ENCODE results near the gene FIGNL2.
"Not testable (repeated sequence)": the region's sequence is repeated elsewhere in the genome, so short reads cannot be mapped to it uniquely, and the experiment has no call there.

Gene FIGNL2

DNA sequence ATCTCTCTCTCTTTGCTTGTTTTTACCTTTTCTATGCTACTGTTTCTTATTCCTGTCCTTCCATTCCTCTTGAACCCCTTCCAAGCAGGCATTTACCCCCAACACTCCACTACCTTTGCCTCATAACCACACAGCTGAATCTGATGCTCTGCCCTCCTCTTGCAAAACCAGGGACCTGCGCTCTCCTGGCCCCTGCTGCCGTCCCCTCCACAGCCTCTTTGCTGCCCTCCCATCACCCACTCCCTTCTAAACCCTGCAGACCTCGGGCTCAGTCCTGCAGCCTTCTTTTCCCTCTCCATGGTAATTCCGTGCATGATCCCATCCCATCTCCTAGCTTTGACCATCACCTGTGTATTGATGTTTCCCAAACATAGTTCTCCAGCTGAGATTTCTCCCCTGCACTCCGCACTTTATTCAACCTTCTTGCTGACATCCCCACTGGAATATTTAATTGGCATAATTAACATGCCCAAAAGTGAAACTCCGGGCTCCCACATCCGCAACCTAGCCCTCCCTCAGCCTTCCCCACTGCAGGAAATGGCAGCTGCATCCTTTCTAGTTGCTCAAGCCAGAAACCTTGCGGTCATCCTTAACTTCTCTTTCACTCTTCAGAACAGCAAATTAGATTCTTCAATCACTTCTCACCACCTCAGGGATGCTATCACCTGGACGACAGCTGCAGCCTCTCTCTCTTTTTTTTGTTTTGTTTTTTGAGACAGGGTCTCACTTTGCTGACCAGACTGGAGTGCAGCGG is 16.0 kb downstream of the FIGNL2 start:
- DNase-seq, result no peak

DNA sequence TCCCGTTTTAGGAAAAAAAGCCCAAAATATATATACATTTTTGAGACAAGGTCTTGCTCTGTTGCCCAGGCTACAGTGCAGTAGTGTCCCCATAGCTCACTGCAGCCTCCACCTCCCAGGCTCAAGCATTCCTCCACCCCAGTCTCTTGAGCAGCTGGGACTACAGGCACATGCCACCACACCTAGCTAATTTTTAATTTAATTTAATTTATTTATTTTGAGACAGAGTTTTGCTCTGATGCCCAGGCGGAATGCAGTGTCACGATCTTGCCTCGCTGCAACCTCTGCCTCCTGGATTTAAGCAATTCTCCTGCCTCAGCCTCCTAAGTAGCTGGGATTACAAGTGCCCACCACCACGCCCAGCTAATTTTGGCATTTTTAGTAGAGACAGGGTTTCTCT is 16.7 kb downstream of the FIGNL2 start:
- not testable (repeated sequence) for DNase-seq

DNA sequence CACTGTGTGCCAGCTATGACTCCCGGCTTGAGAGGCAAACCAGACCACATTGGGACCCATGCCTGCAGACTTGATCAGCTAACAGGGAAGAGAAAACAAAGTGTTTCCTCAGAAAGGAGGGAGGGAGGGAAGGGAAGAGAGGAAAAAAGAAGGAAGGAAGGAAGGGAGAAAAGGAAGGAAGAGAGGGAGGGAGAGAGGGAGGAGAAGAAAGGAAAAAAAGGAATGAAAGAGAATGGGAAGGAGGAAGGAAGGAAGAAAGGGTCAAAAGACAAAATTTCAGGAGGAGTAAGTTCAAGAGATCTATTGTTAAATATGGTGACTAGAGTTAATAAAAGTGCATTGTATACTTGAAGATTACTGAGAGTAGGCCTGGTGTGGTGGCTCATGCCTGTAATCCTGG is 18.9 kb downstream of the FIGNL2 start:
- no peak for DNase-seq

DNA sequence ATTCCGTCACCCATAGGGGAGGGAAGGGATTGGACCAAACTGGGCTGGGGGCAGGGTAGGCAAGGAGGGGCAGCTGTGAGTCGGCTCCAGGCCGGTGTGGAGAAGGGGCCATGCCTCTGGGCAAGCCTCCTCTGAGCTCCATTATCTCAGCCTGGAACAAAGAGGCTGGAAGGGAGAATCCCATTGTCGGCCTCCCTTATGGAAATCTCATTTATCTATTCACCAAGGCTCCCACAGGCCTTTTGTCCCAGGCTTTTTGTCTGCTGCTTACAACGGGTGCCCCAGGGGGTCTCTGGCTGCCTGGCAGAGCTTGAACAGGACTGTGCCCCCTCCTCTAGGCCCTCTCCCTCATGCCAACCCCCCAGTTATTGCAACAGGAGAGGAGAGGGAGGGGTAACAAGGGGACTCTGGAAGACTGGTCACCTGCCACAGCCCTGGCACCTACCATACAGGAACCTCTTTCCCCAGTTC is 19.5 kb downstream of the FIGNL2 start:
- DNase-seq, result no peak

DNA sequence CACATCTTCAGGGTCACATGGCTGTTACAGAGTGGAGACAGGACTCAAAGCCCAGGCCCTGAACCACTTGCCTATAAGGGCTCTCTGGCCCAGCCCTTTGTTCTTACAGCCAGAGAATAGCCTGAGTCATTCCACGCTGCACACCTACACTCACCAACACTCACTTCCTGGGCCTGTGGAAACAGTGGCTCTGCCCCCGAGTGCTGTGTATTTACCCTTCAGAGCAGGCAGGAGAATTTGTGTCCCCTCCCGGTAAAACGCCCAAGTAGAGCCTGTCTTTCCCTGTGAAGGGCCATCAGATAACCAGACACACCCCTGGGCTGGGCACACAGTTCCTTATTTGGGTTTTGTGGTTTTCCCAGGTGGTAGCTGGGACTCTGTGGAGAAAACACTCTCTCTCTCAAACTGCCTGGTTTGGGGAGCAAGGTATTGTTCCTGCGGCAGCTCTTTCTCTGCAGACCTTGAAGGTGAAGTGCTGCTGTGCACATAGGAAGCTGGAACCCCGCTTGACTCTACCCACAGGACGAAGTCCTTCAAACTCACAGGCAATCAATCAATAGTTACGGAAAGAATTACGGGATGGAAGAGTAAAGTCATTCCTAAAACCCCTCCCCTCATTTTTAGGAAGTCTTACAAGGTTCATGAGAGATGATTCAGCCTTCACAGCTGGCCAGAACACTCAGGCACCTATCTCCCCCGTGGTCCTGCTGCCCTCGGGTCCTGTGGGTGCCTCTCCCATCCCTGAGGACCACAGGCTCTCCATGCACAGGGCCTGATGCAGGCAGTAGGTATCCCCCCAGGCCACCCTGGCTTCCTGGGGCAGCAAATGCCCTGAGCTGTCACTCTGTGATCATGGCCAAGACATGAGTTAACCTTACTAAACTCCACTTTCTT is 20.3 kb downstream of the FIGNL2 start:
- DNase-seq, result peak; percentile 58

DNA sequence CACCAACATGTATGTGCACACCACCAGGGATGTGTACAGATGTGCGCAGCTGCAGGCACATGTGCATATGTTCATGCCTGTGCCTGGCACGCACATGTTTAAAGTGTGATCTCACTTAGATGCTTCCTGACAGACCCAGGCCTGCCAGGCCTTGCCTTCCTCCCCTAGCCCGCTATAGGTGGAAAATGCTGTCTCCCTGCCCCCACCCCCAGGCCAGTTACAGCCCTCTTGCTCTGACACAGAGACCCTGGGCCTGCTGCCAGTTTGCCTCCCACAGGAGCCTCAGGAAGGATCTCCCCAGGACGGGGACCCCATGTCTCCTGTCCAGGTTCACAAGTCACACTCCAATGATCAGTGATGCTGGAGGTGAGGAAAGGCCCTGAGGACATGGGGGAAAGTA is 21.6 kb downstream of the FIGNL2 start:
- no peak for DNase-seq

DNA sequence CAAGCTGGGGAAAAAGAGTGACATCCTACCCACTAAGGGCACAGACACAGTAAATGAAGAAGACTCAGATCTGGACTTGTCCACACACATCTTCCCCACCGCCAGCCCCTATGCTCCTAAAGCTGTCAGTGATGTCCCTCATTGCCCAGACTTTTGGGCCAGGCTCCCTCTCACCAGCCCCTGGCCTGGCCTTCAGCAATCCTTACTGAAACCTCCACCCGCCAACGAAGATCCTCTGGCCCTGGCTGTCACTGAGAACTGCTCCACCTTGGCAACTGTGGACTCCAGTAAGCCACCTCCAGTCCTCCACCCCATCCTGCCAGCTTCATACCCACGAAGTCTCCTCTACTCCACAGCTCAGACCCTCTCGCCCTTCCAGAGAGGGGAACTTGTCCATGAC is 23.3 kb downstream of the FIGNL2 start:
- no peak for DNase-seq

DNA sequence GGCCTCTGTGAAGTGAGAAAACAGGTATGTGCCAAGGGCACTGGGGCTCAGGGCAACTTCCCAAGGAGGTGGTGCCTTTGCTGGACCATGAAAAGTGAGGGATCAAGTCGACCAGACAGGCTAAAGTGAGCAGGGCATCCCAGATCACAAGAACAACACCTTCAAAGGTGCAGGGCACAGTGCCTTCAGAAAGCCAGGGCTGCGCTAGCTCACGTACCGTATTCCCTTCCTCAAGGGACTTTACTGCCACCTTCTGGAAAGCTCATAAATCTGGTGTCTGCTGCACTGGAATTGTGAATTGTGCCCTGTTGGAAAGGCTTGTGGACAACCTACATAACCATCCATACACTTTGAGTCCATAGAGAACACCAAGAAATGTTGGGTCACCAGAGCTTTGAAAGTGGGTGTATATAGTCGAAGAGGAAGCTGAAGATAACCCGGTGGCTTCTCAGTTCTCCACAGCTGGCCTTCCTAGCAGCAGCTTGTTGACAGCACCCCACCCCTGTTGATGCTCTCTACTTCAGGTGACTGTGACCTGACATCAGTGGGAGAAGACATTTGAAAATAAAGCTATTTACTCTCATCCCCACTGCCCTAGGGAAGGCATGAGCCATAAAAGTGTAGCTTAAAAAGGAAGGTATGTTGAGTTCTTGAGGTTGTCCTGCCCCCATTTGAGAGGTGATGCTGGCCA is 24.5 kb downstream of the FIGNL2 start:
- DNase-seq, result no peak

DNA sequence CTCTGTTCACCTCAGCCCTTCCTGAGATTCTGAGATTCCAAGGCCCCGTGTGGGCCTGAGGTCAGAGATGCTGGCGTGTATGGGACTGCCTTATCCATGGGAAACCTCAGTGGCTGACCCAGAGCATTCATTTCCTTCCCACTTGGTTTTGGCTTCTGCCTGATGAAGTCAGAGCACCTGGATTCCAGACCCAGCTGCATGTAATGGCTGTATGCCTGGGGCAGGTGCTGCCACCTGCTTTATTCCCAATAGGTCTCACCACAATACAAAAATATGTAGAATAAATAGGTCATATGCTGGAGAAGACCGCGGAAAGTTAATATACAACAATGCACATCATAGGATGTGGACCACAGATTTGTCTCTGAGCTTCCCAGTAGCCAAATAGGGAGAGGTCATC is 25.6 kb downstream of the FIGNL2 start:
- DNase-seq, result no peak

DNA sequence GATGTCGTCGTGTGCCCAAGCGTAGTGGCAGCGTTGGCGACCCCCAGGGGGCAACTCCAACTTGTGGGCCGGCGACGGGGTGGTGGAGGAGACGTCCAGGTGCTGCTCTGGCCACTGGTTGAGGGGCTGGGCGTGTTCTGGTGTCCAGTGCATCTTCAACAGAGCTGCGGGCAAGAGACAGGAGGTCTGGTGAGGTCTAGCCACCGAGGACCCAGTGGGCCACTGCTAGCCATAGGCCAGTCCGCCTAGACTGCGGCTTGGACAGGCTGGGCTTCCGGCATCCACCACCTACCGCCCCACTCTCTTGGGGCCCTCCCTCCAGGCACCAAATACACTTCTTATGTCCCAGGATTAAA is 26.3 kb downstream of the FIGNL2 start:
- DNase-seq, result no peak

DNA sequence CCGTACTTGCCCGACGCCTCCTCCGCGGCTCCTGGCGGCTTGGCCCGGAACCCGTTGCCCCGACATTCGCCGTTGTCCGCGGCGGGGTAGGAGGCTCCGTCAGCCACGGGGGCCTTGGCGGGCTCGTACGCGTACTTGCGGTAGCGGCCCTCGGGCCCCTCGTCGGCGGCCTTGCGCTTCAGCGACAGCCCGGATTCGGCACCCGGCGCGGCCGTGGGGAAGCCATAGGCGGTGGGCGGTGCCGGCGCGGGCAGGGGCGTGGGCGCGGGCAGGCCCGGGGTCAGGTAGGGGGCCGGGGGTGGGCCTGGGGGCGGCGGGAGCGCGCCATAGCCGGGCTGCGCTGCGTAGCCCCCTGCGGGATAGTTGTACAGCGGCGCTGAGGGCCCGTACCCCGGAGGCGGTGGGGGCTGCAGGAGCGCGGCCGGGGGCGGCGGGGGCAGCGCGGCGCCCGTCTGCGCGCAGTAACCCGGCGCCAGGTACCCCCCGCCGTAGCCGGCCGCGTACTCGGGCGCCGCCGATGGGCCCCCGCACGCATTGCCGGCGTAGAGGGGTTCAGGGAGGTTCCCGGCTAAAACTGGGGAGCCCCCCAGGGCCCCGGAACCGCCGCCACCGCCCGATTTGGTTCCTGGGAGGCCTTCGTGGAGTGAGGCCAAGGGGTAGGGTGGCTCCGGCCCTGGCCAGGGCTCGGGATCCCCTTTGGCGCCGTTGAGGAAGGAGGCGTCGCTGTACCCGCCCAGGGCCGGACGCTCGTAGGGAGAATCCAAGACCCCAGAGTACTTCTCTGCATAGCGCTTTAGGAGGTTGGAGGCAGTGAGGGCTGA is 26.9 kb downstream of the FIGNL2 start:
- peak; percentile 37 for DNase-seq

DNA sequence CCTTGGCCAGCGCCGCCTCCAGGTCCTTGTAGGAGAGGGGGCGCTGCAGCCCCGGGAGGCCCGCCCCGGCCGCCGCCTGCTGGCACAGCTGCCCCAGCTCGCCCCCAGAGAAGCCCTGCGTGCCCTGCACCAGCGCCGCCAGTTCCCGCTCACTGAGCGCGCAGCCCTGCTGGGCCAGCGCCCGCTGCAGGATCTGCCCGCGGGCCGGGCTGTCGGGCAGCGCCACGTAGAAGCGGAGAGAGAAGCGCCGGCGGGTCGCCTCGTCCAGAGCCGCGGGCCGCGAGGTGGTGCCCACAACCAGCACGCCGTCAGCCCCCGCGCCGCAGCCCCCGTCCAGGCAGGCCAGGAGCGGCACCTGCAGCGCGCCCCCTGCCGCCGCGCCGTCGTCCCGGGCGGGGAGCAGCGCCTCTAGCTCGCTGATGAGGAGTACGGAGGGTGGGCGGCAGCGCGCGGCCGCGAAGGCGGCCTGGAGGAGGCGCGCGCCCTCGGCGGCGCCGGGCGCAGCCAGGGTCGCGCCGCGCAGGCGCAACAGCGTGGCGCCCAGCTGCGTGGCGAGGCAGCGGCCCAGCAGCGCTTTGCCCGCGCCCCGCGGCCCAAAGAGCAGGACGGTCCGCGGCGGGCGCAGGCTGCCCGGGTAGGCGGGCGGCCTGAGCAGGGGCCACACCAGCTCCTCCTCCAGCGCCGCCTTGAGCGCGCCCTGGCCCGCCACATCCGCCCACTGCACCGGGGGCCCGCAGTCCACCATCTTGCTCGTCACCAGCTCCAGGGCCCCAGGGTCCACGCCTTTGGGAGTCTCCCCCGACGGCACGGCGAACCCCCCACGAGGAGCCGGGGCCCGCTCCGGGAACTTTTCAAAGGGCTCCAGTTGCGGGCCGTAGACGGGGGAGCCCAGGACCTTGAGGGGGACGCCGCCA is 27.7 kb downstream of the FIGNL2 start:
- peak; percentile 73 for DNase-seq

DNA sequence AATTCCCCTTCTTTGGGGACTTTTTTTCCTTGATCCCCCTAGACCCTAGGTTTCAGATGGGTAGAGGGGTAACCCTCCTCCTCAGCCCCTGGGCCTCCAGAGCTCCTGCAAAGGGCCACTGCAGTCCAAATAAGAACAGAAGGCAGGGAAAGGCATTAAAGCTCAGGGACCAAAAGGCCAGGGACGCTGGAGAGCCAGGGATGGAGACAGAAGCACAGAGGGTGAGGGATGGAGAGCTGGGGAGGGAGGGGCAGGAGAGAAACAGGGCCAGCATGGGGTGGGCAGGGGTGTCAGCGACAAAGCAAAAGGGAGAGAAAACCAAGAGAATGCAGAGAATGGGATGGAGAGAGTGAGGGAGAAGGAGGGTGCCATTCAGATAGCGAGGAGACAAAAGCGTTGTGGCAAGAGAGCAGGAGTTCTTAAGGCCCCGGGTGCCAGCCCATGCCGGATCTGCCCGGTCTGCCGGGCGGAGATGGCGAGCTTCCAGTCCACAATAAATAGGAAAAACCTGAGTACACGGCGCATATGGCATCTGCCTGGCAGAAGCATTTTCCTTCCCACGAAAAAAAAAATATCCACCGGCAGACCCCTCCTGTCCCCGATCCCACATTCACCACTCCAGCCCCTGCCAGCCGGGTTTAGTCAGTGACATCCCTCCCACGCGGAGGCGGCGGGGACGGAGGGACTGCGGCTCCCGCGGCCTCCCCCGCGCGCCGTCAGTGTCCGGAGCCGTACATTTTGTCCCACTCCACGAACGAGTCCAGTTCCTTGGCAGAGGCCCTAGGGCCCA is 28.6 kb downstream of the FIGNL2 start:
- DNase-seq, result no peak

DNA sequence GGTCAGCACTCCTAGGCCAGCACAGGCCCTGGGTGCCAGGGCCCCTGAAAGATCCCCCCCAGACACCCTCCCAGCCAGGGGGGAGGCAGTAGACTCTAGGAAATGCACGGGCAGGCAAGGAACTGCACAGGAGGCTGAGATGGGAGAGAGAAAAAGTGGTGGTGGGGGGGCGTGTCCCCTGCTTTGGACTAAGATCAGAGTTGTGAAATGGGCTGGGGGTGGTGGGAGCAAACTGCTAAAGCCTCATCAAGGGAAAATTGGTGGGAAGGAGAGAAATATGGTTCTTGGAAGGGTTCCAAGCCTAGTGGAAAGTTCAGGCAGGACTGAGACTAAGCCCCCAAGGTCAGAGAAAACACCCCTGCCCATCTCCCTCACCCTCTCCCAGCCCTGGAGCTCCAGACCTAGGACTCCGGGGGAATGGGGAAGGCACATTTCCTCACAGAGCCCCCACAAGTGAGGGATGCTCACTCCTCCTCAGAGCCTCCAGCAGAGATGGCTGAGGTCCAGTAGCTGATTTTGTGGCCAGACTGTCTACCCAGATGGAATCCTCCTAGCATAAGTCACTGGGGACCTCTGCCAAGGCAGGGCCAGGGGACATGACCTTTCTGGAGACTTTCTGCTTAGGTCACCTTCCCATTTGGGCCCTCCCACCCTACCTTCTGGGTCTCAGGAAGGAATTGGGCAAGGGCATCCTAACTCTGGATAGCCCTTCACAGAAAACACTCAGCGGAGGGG is 29.8 kb downstream of the FIGNL2 start:
- no peak for DNase-seq

DNA sequence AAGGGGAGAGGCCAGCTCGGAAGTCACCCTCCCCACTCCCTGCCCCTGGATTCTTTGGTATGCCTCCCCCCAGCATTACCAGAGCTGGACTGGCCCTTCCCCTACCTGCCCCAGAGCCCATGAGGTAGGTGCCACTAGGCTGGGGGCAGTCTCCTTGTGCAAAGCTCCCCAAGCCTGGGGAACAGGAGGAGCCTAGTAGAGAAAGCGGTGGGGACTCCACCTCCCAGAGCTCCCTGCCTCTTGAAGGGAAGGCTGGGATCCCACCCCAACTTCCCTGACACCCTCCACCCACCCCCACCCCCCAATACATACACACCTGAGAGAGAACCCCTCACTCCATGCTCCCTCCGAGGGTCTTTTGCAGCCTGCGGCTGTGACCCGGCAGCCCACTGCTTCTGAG is 30.4 kb downstream of the FIGNL2 start:
- DNase-seq, result no peak

DNA sequence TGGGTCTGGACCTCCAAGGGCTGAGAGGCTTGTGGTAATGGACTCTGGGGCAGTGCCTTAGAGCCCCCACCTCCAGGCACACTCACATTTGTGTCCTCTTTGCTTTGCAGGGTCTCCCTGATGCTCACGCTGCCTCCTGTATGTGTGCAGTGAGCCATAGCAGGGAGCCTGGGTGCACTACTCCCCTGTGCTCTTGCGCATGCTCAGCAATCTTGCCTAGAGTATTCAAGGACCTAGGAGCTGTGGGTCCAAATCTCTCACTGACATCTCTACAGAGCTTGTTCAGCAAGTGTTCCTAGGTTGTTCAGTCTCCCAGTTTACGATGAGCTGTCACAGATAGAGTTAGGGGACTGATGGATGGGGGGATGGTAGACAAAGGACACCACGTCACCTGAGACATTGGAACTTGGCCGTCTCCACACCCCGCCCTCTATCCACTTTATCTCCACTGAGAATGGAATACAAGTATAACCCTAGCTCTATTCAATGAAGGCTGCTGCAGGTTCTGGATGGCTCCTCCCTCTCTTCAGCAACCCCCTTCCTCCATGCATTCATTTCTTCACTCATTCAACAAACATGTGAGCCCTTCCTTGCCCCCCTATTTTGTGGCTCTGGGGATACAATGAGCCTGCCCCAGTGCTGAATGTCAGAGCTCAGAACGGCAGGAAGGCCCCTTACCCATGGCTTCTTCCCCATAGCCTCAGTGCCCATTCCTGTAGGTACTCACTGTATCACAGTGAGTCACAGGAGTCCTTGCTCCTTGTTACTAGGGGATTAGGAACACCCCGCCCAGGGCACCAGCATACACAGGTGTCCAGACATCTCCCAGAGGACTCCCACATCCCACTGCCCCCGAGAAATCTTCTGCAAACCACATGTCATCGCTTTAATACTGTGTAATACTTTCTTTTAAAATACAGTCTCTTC is 31.2 kb downstream of the FIGNL2 start:
- DNase-seq, result no peak

DNA sequence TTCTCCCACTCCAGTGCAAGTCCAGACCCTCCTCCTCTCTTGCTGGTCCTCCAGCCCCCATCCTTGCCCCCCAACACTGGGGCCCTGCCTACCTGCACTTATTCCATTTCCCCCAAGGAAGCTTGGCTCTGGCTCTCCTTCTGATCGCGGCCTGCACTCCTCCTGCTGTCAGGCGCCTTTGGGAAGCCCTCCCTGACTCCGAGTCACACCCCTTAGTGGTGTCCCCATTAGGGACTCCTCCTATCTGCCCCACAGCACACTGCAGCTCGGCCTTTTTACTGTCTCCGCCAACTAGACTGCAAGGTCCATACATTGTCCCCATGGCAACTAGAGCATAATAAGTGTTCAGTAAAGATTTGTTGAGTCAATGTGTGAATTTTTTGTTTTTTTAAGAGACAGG is 32.9 kb downstream of the FIGNL2 start:
- no peak for DNase-seq

DNA sequence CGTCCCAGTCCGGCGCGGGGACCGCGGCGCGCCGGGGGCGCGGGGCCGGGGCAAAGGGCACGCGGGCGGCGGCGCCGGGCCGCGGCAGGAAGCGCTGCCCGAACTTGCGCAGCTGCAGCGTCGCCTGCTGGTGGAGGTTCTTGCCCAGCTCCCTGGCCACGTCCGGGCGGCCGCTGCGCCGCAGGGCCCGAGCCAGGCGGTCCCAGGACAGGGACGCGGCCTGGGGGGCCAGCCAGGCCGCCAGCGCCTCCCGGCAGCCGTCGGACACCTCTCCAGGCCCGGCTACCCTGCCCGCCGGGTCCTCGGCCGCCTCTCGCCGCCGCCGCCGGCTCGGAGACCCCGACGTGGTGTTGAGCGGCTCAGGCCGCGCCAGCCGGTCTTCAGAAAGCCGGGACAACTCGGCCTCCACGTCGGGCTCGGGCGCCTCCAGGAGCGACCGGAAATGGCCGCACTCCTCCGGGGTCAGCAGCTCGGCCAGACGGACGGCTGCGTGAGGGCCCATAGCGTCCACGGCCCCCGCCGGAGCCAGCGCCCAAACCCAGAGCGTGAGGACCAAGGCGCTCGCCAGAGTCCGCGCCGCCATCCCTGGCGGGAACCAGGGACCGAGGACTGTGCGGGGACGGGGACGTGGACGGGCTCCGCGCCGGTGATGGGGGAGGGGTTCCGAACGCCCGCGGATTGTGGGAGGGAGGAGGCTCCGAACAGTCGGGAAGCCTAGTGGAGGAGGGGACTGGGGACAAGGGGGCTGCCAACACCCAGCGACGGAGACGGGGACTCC is 34.0 kb downstream of the FIGNL2 start:
- peak; percentile 64 for DNase-seq
